GM11168 (cell line): ENCODE data around the gene MTTP.
"Not testable (repeated sequence)": the region's sequence is repeated elsewhere in the genome, so short reads cannot be mapped to it uniquely, and the experiment has no call there.

ENCODE experiments used
- in situ Hi-C: fragments of 300-500 bp; cut with MboI; formaldehyde crosslinking; loops from one replicate; pipeline ENCODE4 v1.12.0; 2022; ENCODE audit warnings: low sequenced_read_pairs; ENCODE audit not compliant: unreplicated experiment

MTTP gene

GRCh38 chr4:99574530-99575324 lies at the start of gene MTTP:
TSS of gene MTTP (plus strand) at chr4:99574824. CDS start at chr4:99574910, 86 bp downstream.
- in situ Hi-C loops = no loop called here

- in situ Hi-C loops = no loop called here
Measured at GRCh38 chr4:99529228-99529627, 45.4 kb upstream of the MTTP start.

- in situ Hi-C loops = no loop called here
Measured at GRCh38 chr4:99529956-99530355, 44.7 kb upstream of the MTTP start.

- in situ Hi-C loops = not testable (repeated sequence)
Measured at GRCh38 chr4:99534699-99535098, 39.9 kb upstream of the MTTP start.

- in situ Hi-C loops = no loop called here
Measured at GRCh38 chr4:99536271-99536670, 38.4 kb upstream of the MTTP start.

GRCh38 chr4:99536848-99537247 lies 37.8 kb upstream of the MTTP start:
- in situ Hi-C loops = no loop called here

GRCh38 chr4:99537674-99538073 lies 37.0 kb upstream of the MTTP start:
- in situ Hi-C loops = no loop called here

- in situ Hi-C loops = no loop called here
Measured at GRCh38 chr4:99540277-99540939, 34.2 kb upstream of the MTTP start.

GRCh38 chr4:99552872-99553271 lies 21.8 kb upstream of the MTTP start:
- in situ Hi-C loops = no loop called here

- in situ Hi-C loops = loop anchor here (10.0 kb wide), 2 partner anchors 241 to 321 kb away; no protein-coding TSS in a partner anchor
Measured at GRCh38 chr4:99563310-99564186, 11.1 kb upstream of the MTTP start, which contains the start of gene TRMT10A. TSS of gene TRMT10A (minus strand) at chr4:99564039. CDS start at chr4:99559338, 4,701 bp downstream.

GRCh38 chr4:99564921-99565320 lies 9.7 kb upstream of the MTTP start:
- in situ Hi-C loops = loop anchor here (10.0 kb wide), 2 partner anchors 240 to 320 kb away; no protein-coding TSS in a partner anchor

GRCh38 chr4:99571883-99572282 lies 2.7 kb upstream of the MTTP start:
- in situ Hi-C loops = no loop called here

GRCh38 chr4:99572527-99573240 lies 1.9 kb upstream of the MTTP start:
- in situ Hi-C loops = no loop called here

- in situ Hi-C loops = no loop called here
Measured at GRCh38 chr4:99573735-99574368, 772 bp upstream of the MTTP start.

- in situ Hi-C loops = no loop called here
Measured at GRCh38 chr4:99578714-99579113, 4.1 kb downstream of the MTTP start.

GRCh38 chr4:99585516-99585915 lies 10.9 kb downstream of the MTTP start:
- in situ Hi-C loops = no loop called here

GRCh38 chr4:99586322-99586721 lies 11.7 kb downstream of the MTTP start:
- in situ Hi-C loops = no loop called here

- in situ Hi-C loops = no loop called here
Measured at GRCh38 chr4:99586797-99587196, 12.2 kb downstream of the MTTP start.

GRCh38 chr4:99587309-99587708 lies 12.7 kb downstream of the MTTP start:
- in situ Hi-C loops = no loop called here
